Ovary (tissue), 3 donors: ENCODE measurements around the gene VSTM2B.

Experiments used
- CTCF ChIP-seq, 3 donors: fragments of 450-650 bp in 2 of 3; fragments of 200-600 bp in 1 of 3; IDR thresholded peaks; one replicate each; pipeline versions ENCODE4 v1.5.1 to v1.8.0; 2016 to 2022; ENCODE audit warnings: antibody characterized with exemption in 3 of 3, mild to moderate bottlenecking in 1 of 3
- EP300 ChIP-seq: sonication (generic); formaldehyde crosslinking; IDR thresholded peaks from one replicate; pipeline ENCODE4 v1.6.1; 2017; ENCODE audit warnings: antibody characterized with exemption
- POLR2A ChIP-seq: fragments of 450-650 bp; IDR thresholded peaks from one replicate; pipeline ENCODE4 v1.6.1; 2017; ENCODE audit warnings: antibody characterized with exemption, mild to moderate bottlenecking, moderate library complexity
- donor health status: DM: no; HTN: no; CAD: no.

GRCh38 chr19:29559743-29560142 is 33.9 kb downstream of the VSTM2B start:
- TF ChIP-seq POLR2A (no peak), CTCF (IDR thresholded peaks at IDR 0.05) (no peak), EP300 (no peak)
